AG09309 (cell line): Measurements from ENCODE around the gene PABPN1L.

ENCODE experiments used
- DNase-seq: peaks from one replicate; pipeline ENCODE4 v3.0.0-alpha.2; 2010; ENCODE audit warnings: low read depth
- H3K4me3 ChIP-seq: 2 replicates; pipeline ENCODE4 v1.5.1; 2011; ENCODE audit warnings: mild to moderate bottlenecking, low read depth, low read length, moderate library complexity; ENCODE audit not compliant: control insufficient read depth
- CTCF ChIP-seq: IDR thresholded peaks from 2 replicates; pipeline ENCODE4 v1.5.1; 2011; ENCODE audit warnings: mild to moderate bottlenecking, low read depth, low read length, inconsistent platforms; ENCODE audit not compliant: insufficient read depth, control insufficient read depth; ENCODE audit errors: missing control alignments

The PABPN1L gene

DNA sequence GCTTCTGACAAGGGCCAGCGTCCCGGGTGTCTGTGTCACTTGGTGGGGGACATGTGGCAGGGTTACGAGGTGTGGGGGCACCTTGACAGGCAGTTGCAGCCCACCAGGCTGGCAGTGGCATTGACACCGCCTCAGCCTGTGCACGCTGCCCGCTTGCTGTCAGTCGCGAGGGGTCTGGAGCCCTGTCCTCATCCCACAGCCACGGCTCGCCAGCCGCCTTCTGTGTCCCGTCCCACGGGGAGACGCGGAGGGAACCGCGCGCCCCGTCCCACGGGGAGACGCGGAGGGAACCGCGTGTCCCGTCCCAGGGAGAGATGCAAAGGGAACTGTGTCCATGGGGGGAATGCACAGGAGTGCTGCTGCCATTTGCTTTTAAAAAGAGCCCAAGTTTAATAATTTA is 3.5 kb downstream of the PABPN1L start:
- no peak for TF ChIP-seq CTCF
- no peak for DNase-seq
- no peak overlapping the region for H3K4me3 ChIP-seq

DNA sequence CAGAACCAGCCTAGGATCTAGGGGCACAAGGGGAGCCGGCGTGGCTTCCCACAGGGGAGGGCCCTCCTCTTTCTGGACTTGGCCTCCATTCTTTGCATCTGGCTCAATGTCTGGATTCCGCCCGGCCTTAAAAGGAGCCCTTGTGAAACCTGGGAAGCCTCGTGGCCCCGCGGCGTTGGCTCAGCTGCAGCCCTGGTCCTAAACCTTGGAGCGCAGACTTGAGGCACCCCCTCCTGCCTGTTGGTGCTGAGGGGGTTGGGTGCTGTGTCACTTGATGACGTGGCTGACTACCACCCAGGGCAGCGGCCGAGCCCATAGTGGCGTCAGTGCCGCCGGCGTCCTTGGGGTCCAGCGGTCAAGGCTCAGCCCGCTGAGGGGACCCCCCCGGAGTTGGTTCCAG is 5.1 kb downstream of the PABPN1L start:
- DNase-seq = no peak
- TF ChIP-seq CTCF = no peak
- no peak overlapping the region for H3K4me3 ChIP-seq

DNA sequence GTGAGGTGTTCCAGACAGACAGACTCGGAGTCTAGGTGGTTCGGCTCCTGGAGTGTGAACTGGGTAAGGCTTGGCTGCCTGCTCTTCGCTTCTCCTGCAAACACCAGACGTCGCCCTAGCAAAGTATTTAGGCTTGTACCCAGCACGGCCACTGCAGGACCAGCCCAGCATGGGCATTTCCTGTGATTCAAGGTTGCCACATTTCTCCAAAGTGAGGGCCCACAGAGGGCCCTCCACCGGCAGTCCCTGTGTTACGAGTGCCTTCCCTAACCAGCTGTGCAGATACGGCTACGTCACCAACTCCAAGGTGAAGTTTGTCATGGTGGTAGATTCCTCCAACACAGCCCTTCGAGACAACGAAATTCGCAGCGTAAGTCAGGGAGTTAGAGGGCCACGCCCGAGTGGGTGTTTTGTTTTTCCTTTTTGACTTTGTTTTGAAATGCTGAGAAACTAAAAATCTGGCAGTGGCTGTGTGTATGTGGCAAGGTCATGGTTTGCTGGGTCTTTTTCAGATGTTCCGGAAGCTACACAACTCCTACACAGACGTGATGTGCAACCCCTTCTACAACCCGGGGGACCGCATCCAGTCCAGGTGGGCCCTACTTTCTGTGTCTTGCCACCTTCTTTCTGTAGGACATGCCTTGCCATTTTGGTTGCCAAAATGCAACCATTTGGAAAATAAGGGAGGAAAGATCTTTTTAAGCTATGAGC is 6.9 kb downstream of the PABPN1L start:
- no peak overlapping the region for H3K4me3 ChIP-seq
- no peak for DNase-seq

DNA sequence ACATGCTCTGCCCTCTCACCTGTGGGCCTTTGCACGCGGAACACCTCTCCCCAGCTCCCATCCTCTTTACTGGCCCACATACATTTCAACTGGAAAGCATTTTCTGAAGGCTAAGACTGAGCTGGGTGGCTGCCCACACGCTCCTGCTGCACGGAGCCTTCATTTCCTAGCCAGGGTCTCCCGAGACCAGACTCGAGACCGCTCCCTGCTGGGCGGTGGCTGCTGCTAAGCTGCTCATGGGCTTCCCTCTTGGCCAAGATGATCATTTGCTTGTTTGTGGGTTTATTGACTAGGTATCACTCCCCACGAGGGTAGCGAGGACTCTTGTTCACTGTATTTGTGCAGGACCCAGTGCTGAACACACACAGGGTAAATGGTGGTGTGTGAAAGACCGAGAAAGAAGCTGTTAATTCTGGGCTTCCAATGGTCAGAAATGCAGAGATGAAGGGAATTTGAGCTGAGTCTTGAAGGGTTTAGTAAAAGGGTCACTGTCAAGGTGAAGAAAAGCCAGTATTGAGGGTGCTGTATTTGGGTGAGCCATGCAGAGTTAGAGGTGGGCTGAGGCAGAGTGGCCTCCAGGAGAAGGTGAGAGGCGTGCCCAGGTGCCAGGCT is 8.6 kb downstream of the PABPN1L start:
- DNase-seq = peak; percentile 24
- H3K4me3 ChIP-seq = peak overlapping the region; percentile 94
- peak; percentile 88 for TF ChIP-seq CTCF

More for the DNA sequence above, 6.9 kb downstream of the PABPN1L start:
- TF ChIP-seq CTCF = no peak

GRCh38 chr16:88856828-88857727 is 9.4 kb downstream of the PABPN1L start, which contains the start of the genes GALNS and TRAPPC2L:
Gene GALNS (minus strand): TSS chr16:88856947. CDS start chr16:88856877, 70 bp downstream.
Gene TRAPPC2L (plus strand): TSS chr16:88857127. CDS start chr16:88857151, 24 bp downstream.
- TF ChIP-seq CTCF = no peak
- peak; percentile 59 for DNase-seq
- H3K4me3 ChIP-seq = peak within 1 kb of the TSS; percentile 94

- no peak for TF ChIP-seq CTCF
- H3K4me3 ChIP-seq = peak overlapping the region; percentile 71
- no peak for DNase-seq
These were observed 10.2 kb downstream of the PABPN1L start for GRCh38 chr16:88856122-88856827.
